NB4 (cell line): Measurements from ENCODE around the gene RPS6KA2.

ENCODE experiments used
- MYC ChIP-seq: IDR thresholded peaks from 2 replicates; pipeline ENCODE4 v1.6.1; 2011; ENCODE audit warnings: low read depth, low read length
- POLR2A ChIP-seq: IDR thresholded peaks from 2 replicates; pipeline ENCODE4 v1.6.1; 2011; ENCODE audit warnings: mild to moderate bottlenecking; ENCODE audit not compliant: insufficient read length; ENCODE audit errors: extremely low read depth
- TF ChIP-seq, protein P1 (sequence below): IDR thresholded peaks from 2 replicates; pipeline ENCODE4 v1.6.1; 2011; ENCODE audit warnings: low read depth, low read length
- TF ChIP-seq, protein P2 (sequence below): IDR thresholded peaks from one replicate; pipeline ENCODE4 v1.5.1; 2012; ENCODE audit warnings: low read depth, low read length

DNA sequence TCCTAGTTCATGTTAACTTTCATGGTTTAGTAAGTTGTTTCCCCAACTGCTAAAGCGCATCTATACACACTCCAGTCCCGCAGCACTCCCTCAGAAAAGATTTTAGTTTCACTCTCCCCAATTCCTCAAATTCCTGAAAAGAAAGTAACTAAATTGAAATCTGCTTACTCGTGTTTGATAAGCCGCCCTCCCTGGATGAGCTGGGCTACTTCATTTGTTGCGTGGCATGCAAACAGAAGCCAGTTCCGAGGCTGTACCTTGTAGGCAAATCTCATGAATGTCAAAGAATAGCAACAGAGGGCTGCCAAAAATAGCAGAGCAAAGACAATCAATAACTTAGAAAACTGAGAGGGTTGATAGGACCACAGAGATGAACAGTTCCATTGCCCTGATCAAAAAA is 261.2 kb downstream of the RPS6KA2 start:
- TF ChIP-seq POLR2A (no peak), MYC (no peak)
- TF ChIP-seq, protein P1, sequence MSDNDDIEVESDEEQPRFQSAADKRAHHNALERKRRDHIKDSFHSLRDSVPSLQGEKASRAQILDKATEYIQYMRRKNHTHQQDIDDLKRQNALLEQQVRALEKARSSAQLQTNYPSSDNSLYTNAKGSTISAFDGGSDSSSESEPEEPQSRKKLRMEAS: no peak
- TF ChIP-seq, protein P2, sequence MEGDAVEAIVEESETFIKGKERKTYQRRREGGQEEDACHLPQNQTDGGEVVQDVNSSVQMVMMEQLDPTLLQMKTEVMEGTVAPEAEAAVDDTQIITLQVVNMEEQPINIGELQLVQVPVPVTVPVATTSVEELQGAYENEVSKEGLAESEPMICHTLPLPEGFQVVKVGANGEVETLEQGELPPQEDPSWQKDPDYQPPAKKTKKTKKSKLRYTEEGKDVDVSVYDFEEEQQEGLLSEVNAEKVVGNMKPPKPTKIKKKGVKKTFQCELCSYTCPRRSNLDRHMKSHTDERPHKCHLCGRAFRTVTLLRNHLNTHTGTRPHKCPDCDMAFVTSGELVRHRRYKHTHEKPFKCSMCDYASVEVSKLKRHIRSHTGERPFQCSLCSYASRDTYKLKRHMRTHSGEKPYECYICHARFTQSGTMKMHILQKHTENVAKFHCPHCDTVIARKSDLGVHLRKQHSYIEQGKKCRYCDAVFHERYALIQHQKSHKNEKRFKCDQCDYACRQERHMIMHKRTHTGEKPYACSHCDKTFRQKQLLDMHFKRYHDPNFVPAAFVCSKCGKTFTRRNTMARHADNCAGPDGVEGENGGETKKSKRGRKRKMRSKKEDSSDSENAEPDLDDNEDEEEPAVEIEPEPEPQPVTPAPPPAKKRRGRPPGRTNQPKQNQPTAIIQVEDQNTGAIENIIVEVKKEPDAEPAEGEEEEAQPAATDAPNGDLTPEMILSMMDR: no peak
